HG02588 (cell line): ENCODE results near the gene MBD3L2.
"Not testable (repeated sequence)": the region's sequence is repeated elsewhere in the genome, so short reads cannot be mapped to it uniquely, and the experiment has no call there.

Source experiments
- ATAC-seq: cut with Tn5 transposase; IDR thresholded peaks from one replicate; pipeline ENCODE4 v1.9.1; 2021; ENCODE audit warnings: mild to moderate bottlenecking, moderate library complexity; ENCODE audit not compliant: unreplicated experiment

Gene MBD3L2

GRCh38 chr19:7059977-7060376 is 10.9 kb downstream of the MBD3L2 start:
- ATAC-seq = not testable (repeated sequence)

GRCh38 chr19:7063339-7063738 is 14.2 kb downstream of the MBD3L2 start:
- no peak for ATAC-seq

- no peak for ATAC-seq
Measured at GRCh38 chr19:7063764-7064418, 14.8 kb downstream of the MBD3L2 start.

GRCh38 chr19:7067122-7067521 is 18.0 kb downstream of the MBD3L2 start:
- not testable (repeated sequence) for ATAC-seq

- no peak for ATAC-seq
Measured at GRCh38 chr19:7067716-7068115, 18.6 kb downstream of the MBD3L2 start.

- no peak for ATAC-seq
Measured at GRCh38 chr19:7068599-7068998, 19.5 kb downstream of the MBD3L2 start.

- peak; percentile 92 for ATAC-seq
Measured at GRCh38 chr19:7069042-7069903, 20.2 kb downstream of the MBD3L2 start, which contains the start of gene ZNF557. Gene ZNF557 (plus strand): TSS chr19:7069703. CDS start chr19:7075075, 5,372 bp downstream.

- ATAC-seq = no peak
Measured at GRCh38 chr19:7069904-7070226, 20.7 kb downstream of the MBD3L2 start.

- ATAC-seq = no peak
Measured at GRCh38 chr19:7072541-7072940, 23.4 kb downstream of the MBD3L2 start.

- ATAC-seq = no peak
Measured at GRCh38 chr19:7074705-7075282, 25.7 kb downstream of the MBD3L2 start.

GRCh38 chr19:7076151-7076550 is 27.0 kb downstream of the MBD3L2 start:
- ATAC-seq = no peak

GRCh38 chr19:7078008-7078407 is 28.9 kb downstream of the MBD3L2 start:
- ATAC-seq = no peak

- ATAC-seq = no peak
Measured at GRCh38 chr19:7083076-7083956, 34.2 kb downstream of the MBD3L2 start.

- no peak for ATAC-seq
Measured at GRCh38 chr19:7088999-7089398, 39.9 kb downstream of the MBD3L2 start.

- no peak for ATAC-seq
Measured at GRCh38 chr19:7098096-7098495, 49.0 kb downstream of the MBD3L2 start.

GRCh38 chr19:7098701-7099596 is 49.8 kb downstream of the MBD3L2 start:
- ATAC-seq = peak; percentile 89

- ATAC-seq = no peak
Measured at GRCh38 chr19:7099597-7099921, 50.4 kb downstream of the MBD3L2 start.
